GM19238 (cell line): ENCODE data around the gene AKAP12.

ENCODE experiments used
- DNase-seq: peaks from one replicate; pipeline ENCODE4 v3.0.0; 2011; ENCODE audit warnings: low spot score; ENCODE audit not compliant: insufficient read length

AKAP12 gene

GRCh38 chr6:151236668-151237401 is 2.9 kb upstream of the AKAP12 start:
- no peak for DNase-seq

- no peak for DNase-seq
Measured at GRCh38 chr6:151240036-151240685, 394 bp downstream of the AKAP12 start.

GRCh38 chr6:151240791-151241642 is 1.2 kb downstream of the AKAP12 start:
- DNase-seq = no peak

- DNase-seq = no peak
Measured at GRCh38 chr6:151241853-151242252, 2.1 kb downstream of the AKAP12 start.

- DNase-seq = no peak
Measured at GRCh38 chr6:151242420-151242861, 2.7 kb downstream of the AKAP12 start.

- DNase-seq = no peak
Measured at GRCh38 chr6:151243481-151243880, 3.7 kb downstream of the AKAP12 start.

- DNase-seq = no peak
Measured at GRCh38 chr6:151247490-151247889, 7.7 kb downstream of the AKAP12 start.

GRCh38 chr6:151248295-151248694 is 8.5 kb downstream of the AKAP12 start:
- no peak for DNase-seq

GRCh38 chr6:151252634-151253033 is 12.9 kb downstream of the AKAP12 start:
- no peak for DNase-seq

- DNase-seq = no peak
Measured at GRCh38 chr6:151254451-151255081, 14.8 kb downstream of the AKAP12 start.

GRCh38 chr6:151255811-151256210 is 16.0 kb downstream of the AKAP12 start:
- DNase-seq = no peak

GRCh38 chr6:151257985-151258445 is 18.2 kb downstream of the AKAP12 start:
- no peak for DNase-seq

- DNase-seq = no peak
Measured at GRCh38 chr6:151260205-151260604, 20.4 kb downstream of the AKAP12 start.

GRCh38 chr6:151263035-151263434 is 23.3 kb downstream of the AKAP12 start:
- no peak for DNase-seq

GRCh38 chr6:151263967-151264366 is 24.2 kb downstream of the AKAP12 start:
- DNase-seq = no peak

GRCh38 chr6:151265282-151265681 is 25.5 kb downstream of the AKAP12 start:
- DNase-seq = no peak

GRCh38 chr6:151269321-151269995 is 29.7 kb downstream of the AKAP12 start:
- no peak for DNase-seq

GRCh38 chr6:151275121-151275520 is 35.4 kb downstream of the AKAP12 start:
- DNase-seq = no peak

- no peak for DNase-seq
Measured at GRCh38 chr6:151275566-151275965, 35.8 kb downstream of the AKAP12 start.

GRCh38 chr6:151276112-151276740 is 36.5 kb downstream of the AKAP12 start:
- DNase-seq = no peak
